Measurements from ENCODE around the gene DCC. TPM values are rescaled to one million over a fixed set of nuclear protein-coding genes. Genes with fewer than 3 reads are reported as not detected.

The DCC gene
- total RNA-seq, 2 donors from 2014 or later = not detected

DNA sequence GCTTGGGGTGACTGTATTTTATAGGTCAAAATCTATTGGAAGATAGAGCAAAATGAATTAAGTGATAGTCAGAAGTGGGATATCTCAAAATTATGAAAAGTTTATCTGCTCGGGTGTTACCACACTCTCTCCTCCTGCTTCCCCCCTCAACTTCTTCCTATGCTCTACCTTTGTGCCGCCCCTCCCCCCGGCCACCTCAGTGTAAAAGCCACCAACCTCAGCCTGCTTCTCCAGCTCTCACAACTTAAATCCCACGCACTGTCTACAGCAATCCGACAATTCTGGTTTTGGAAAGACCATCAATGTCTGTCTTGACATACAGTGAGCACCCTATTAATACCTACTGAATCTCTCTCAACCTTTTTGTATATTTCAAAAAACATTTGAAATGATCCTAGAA, 164.6 kb downstream of the DCC start:
- Mint-ChIP-seq H3K4me1 (no peaks in the 10 kb centered on the region), H3K27me3 (no peaks in the 10 kb centered on the region), H3K27ac (no peak overlapping the region), H3K36me3 (ENCODE audit: low read depth) (no peaks in the 10 kb centered on the region), H3K4me3 (no peak overlapping the region)
- ATAC-seq = no peak
- DNase-seq = no peak
- H3K9me3 ChIP-seq (ENCODE audit: control insufficient read depth, low read length, poor library complexity, severe bottlenecking) = no peaks in the 10 kb centered on the region

DNA sequence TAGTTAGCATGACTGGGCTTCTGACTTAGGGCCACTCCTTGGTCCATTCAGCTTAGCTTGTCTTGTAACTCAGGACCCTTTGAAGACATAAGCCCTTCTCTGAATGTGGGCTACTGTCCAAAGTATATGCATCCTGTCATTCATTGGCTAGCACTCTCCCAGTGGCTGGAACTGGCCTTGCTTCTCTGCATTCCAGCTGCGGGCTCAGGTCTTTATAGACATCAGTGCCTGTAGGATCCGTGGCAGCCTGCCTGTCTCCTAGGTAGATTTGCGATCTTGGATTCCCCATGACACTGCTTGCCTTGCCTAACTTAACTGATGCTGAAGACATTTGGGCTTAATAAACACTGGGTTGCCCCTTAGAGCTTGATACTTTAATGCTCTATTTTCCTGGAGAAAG, 170.1 kb downstream of the DCC start:
- Mint-ChIP-seq H3K27me3 (no peaks in the 10 kb centered on the region), H3K27ac (no peak overlapping the region), H3K36me3 (ENCODE audit: low read depth) (no peaks in the 10 kb centered on the region), H3K4me3 (no peak overlapping the region), H3K4me1 (no peaks in the 10 kb centered on the region)
- DNase-seq = no peak
- no peaks in the 10 kb centered on the region for H3K9me3 ChIP-seq (ENCODE audit: control insufficient read depth, low read length, poor library complexity, severe bottlenecking)
- no peak for ATAC-seq

DNA sequence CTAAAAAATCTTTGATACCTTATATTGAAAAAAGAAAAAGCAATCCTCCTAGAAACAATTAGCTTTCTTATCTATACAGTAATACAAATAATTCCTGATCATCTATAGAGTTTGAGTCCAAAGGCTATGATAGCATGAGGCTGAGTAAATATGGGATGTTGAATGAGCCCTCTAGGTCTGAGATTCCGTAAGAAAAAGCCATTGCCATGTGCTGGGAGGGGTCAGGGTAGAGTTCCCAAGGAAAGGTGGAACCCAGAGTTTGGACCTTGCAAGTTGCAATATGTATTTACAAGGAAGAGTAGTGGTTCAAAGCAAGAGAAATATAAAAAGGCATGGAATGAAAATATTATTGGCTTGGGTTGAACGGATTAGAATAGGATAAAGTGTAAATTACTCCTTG, 178.1 kb downstream of the DCC start:
- Mint-ChIP-seq H3K4me3 (no peak overlapping the region), H3K27ac (no peak overlapping the region), H3K4me1 (no peaks in the 10 kb centered on the region), H3K27me3 (no peaks in the 10 kb centered on the region), H3K36me3 (ENCODE audit: low read depth) (no peaks in the 10 kb centered on the region)
- ATAC-seq = no peak
- DNase-seq = no peak
- H3K9me3 ChIP-seq (ENCODE audit: control insufficient read depth, low read length, poor library complexity, severe bottlenecking) = no peaks in the 10 kb centered on the region

DNA sequence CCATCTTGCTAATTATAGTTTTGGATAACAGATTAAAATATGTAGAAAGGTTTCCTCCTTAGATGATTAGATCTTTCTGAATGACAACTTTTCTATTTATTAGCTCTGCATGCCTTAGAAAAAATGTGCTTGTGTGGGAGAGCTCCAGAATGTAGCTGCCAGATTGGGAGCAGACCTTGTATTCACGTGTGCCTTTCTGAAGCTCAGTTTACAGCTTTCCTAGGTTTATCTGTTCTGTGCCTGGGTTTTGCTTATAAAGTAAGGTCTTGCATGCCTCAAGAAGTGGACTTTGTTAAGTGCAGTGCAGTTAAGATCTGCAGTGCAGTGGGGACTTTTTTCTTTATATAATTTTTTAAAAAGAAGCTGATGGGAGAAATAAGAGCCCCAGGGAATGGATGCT, 179.0 kb downstream of the DCC start:
- H3K36me3 Mint-ChIP-seq (ENCODE audit: low read depth) = no peaks in the 10 kb centered on the region
- DNase-seq (no peak), ATAC-seq (no peak)
- no peaks in the 10 kb centered on the region for H3K9me3 ChIP-seq (ENCODE audit: control insufficient read depth, low read length, poor library complexity, severe bottlenecking)
- H3K27ac Mint-ChIP-seq = no peak overlapping the region
- H3K4me1 Mint-ChIP-seq = no peaks in the 10 kb centered on the region
- H3K27me3 Mint-ChIP-seq = no peaks in the 10 kb centered on the region
- H3K4me3 Mint-ChIP-seq = no peak overlapping the region

DNA sequence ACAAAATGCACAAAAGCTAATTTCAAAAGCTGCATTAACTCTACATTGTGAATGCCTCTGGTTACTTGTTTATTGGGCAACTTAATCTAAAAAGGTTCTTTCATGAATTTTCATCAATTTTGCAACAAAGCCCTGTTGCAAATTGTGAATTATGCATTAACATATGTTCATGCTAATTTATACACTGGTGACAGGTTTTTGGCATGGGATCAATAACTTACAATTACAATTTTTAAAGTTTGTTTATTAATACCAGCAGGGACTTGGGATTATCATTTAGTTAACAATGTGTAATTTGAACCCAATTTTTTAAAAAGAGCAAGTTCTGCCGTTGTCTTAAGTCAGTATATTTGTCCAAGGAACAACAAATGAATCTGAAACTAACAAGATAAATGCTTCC, 183.6 kb downstream of the DCC start:
- no peak for DNase-seq
- no peak for ATAC-seq
- no peaks in the 10 kb centered on the region for H3K36me3 Mint-ChIP-seq (ENCODE audit: low read depth)
- no peaks in the 10 kb centered on the region for H3K9me3 ChIP-seq (ENCODE audit: control insufficient read depth, low read length, poor library complexity, severe bottlenecking)
- H3K27me3 Mint-ChIP-seq = no peaks in the 10 kb centered on the region
- H3K27ac Mint-ChIP-seq = no peak overlapping the region
- no peak overlapping the region for H3K4me3 Mint-ChIP-seq
- H3K4me1 Mint-ChIP-seq = no peaks in the 10 kb centered on the region

DNA sequence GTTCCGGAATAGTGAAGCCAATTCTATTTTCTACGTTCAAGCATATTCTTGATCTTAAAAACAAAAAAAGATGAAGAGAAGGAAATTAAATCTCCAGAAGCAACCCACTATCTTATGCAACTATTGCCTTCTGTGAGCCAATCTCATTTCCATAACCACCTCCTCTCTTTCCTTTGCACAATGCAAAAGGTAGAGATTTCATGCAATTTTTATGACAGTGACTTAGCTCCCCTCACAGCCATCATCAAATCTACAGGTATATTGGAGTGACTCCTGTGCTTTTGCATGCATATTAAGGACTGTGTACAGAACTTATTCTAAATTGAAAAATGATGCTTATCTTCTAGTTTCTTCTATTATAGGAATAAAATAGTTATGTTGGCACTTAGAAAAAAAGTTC, 191.8 kb downstream of the DCC start:
- DNase-seq (no peak), ATAC-seq (no peak)
- H3K9me3 ChIP-seq (ENCODE audit: control insufficient read depth, low read length, poor library complexity, severe bottlenecking) = no peaks in the 10 kb centered on the region
- H3K4me3 Mint-ChIP-seq = no peak overlapping the region
- H3K36me3 Mint-ChIP-seq (ENCODE audit: low read depth) = no peaks in the 10 kb centered on the region
- no peaks in the 10 kb centered on the region for H3K27me3 Mint-ChIP-seq
- H3K27ac Mint-ChIP-seq = no peak overlapping the region
- no peaks in the 10 kb centered on the region for H3K4me1 Mint-ChIP-seq

DNA sequence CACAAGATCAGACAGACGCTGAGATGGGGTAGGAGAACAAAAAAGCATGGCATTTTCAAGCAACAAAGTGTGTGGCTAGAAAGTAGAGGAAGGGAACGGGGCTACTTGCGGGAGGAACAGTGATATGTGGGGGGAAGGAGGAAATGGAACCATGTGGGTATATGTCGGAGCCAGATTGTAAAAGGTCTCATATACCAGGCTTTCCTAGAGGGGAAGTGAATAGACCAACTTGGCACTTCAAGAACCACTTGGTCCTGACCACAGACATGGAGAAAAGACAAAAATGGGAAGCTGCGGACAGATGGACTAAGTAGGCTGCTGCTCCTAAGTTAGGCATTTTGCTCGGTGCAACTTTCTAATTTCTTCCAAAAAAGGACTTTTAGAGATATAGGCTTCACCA, 196.0 kb downstream of the DCC start:
- Mint-ChIP-seq H3K27me3 (no peaks in the 10 kb centered on the region), H3K36me3 (ENCODE audit: low read depth) (no peaks in the 10 kb centered on the region), H3K4me1 (no peaks in the 10 kb centered on the region), H3K4me3 (no peak overlapping the region), H3K27ac (no peak overlapping the region)
- no peaks in the 10 kb centered on the region for H3K9me3 ChIP-seq (ENCODE audit: control insufficient read depth, low read length, poor library complexity, severe bottlenecking)
- no peak for DNase-seq
- ATAC-seq = no peak

DNA sequence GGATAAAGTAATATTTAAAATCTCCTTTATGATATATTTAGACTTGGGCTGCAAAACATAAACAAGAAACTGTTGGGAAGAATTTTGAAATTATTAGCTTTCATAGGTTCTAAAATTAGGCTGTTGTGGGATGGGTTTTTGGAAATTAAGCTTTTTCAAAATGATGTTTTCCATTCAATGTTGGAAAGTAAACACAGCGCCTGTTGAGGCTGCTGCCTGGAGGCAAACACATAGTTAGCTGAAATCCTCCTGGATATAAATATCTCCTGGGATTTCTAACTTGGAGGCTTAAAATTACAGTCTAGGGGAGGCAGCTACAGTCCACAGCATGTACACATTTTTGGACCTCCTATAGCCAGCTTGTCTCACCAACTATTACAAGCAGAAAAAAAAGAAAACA, 197.3 kb downstream of the DCC start:
- Mint-ChIP-seq H3K36me3 (ENCODE audit: low read depth) (no peaks in the 10 kb centered on the region), H3K4me3 (no peak overlapping the region), H3K27ac (no peak overlapping the region), H3K27me3 (no peaks in the 10 kb centered on the region), H3K4me1 (no peaks in the 10 kb centered on the region)
- DNase-seq = no peak
- ATAC-seq = no peak
- no peaks in the 10 kb centered on the region for H3K9me3 ChIP-seq (ENCODE audit: control insufficient read depth, low read length, poor library complexity, severe bottlenecking)

DNA sequence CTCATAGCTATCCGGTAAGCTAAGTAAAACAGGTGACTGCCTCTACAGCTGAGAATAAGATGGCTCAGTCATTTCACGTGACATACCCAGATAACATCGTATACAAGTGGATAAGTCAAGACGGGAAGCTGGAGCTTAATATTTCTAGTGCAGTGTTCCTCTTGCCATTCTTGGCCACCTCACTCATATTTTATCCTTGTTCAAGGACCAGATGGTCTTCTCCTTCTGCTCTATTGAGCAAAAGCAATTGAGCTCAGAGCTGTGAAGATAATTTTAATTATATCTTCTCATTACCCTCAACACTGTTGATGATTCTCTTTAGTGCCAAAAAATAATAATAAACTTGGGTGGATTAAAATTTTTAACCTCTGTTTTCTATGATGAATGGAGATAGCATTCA, 201.1 kb downstream of the DCC start:
- DNase-seq = no peak
- H3K9me3 ChIP-seq (ENCODE audit: control insufficient read depth, low read length, poor library complexity, severe bottlenecking) = no peaks in the 10 kb centered on the region
- Mint-ChIP-seq H3K4me3 (no peak overlapping the region), H3K4me1 (no peaks in the 10 kb centered on the region), H3K27me3 (no peaks in the 10 kb centered on the region), H3K27ac (no peak overlapping the region), H3K36me3 (ENCODE audit: low read depth) (no peaks in the 10 kb centered on the region)
- no peak for ATAC-seq

DNA sequence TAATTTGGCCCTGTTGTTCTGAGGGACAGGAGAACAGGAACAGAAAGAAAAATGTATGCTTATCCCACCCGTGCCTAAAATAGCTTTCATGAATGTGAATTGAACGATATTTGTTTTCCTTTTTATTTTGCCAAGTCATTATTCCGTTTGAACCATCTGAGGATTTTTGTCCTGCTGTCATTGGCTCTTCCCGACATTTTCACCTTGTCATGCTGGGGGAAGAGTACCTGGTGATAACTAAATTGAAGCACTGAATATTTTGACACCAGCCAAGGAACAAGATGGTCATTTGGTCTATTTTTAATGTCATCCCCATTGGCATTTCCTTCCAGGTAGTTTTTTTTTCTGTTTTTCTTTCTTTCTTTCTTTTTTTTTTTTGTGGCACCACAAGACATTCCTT, 204.1 kb downstream of the DCC start:
- ATAC-seq = no peak

DNA sequence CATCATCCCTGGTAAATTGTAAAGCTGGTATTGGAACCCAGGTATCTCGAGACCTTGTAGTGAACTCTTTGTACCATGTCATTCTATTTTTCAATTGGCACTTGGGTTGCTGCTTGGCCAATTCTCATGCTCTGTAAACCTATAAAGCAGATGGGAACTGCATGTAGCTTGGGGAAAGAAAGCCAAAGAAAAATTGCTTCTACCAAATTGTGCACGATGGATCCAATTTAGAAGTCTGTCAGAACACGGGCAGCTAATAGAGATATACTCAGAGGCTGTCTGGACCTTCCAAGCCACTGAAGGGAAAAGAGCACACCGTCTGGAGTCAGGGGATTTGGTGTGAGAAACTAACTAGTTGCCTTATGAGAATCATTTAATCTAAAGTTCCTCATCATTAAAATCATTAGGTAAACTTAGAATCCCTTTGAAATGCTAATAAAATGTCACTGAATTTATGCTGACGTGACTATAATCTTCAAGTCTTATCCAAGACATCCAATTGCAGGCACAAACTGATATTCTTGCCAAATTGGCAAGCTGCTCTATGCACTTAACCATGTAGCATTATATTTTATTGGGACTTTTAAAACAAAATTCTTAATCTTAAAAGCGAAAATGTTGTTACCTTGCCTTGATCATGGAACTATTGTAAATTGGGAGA, 206.8 kb downstream of the DCC start:
- no peaks in the 10 kb centered on the region for H3K27me3 Mint-ChIP-seq
- H3K36me3 Mint-ChIP-seq (ENCODE audit: low read depth) = no peaks in the 10 kb centered on the region

More for the DNA sequence above, 204.1 kb downstream of the DCC start:
- no peak overlapping the region for H3K4me3 Mint-ChIP-seq
- no peaks in the 10 kb centered on the region for H3K36me3 Mint-ChIP-seq (ENCODE audit: low read depth)
- no peak overlapping the region for H3K27ac Mint-ChIP-seq
- H3K4me1 Mint-ChIP-seq = no peaks in the 10 kb centered on the region
- peaks cover 3% of the 10 kb centered on the region for H3K9me3 ChIP-seq (ENCODE audit: control insufficient read depth, low read length, poor library complexity, severe bottlenecking)
- H3K27me3 Mint-ChIP-seq = no peaks in the 10 kb centered on the region
- DNase-seq = no peak

DNA sequence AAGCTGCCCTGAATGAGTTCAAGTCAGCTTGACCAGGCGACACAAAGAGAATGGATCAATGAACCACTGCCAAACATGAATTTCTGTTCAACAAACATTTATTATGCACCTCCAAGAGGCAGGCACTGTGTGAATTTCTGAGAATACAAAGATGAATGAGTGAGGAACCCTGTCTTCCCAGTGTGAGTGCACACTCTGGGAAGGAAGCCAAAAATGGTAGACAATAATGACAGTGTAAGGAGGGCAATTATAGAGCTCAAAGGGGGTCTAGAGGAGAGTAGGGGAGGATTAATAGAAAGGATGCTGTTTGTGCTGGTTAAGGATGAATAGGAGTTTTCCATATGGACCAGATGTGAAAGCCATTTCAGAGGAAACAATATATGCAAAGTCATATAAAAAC, 213.4 kb downstream of the DCC start:
- no peaks in the 10 kb centered on the region for H3K9me3 ChIP-seq (ENCODE audit: control insufficient read depth, low read length, poor library complexity, severe bottlenecking)
- no peaks in the 10 kb centered on the region for H3K36me3 Mint-ChIP-seq (ENCODE audit: low read depth)
- no peak for ATAC-seq
- H3K4me3 Mint-ChIP-seq = no peak overlapping the region
- no peak overlapping the region for H3K27ac Mint-ChIP-seq
- DNase-seq = no peak
- no peaks in the 10 kb centered on the region for H3K4me1 Mint-ChIP-seq
- H3K27me3 Mint-ChIP-seq = no peaks in the 10 kb centered on the region

More for the DNA sequence above, 206.8 kb downstream of the DCC start:
- Mint-ChIP-seq H3K27ac (no peak overlapping the region), H3K4me3 (no peak overlapping the region), H3K4me1 (no peaks in the 10 kb centered on the region)
- ATAC-seq (no peak), DNase-seq (no peak)
- H3K9me3 ChIP-seq (ENCODE audit: control insufficient read depth, low read length, poor library complexity, severe bottlenecking) = peaks cover 3% of the 10 kb centered on the region

DNA sequence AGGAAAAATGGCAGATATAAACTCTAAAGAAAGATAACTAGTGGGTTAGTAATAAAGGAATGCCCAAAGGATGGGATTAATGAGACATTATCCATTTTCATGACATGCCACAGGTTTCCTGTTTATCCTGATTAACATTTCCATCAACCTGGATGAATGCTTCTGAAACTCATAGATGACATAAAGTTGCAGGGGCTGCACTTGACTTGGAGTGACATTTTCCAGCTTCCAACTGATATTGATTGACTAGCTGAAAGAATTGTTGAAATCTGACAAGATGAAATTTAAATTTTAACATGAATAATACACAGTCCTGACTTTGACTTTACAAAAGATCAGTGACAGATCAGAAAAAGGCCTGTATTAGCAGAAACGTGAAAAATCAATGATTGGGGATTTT, 214.2 kb downstream of the DCC start:
- Mint-ChIP-seq H3K27me3 (no peaks in the 10 kb centered on the region), H3K36me3 (ENCODE audit: low read depth) (no peaks in the 10 kb centered on the region), H3K4me3 (no peak overlapping the region), H3K27ac (no peak overlapping the region), H3K4me1 (no peaks in the 10 kb centered on the region)
- H3K9me3 ChIP-seq (ENCODE audit: control insufficient read depth, low read length, poor library complexity, severe bottlenecking) = no peaks in the 10 kb centered on the region
- DNase-seq (no peak), ATAC-seq (no peak)

DNA sequence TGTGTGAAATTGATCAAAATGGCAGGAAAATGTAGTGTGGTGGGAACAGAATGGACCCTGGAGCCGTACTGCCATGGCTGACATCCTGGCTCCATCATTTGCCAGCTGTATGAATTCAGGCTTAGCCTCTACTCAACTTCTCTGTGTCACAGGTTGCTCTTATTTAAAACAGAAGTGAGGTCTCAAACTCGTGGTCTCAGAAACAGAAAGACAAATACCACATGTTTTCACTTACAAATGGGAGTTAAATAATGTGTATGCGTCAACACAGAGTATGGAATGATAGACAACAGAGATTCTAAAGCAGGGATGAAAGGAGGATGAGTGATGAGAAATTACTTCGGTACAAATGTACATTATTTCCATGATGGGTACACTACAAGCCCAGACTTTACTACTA, 227.4 kb downstream of the DCC start:
- Mint-ChIP-seq H3K36me3 (ENCODE audit: low read depth) (no peaks in the 10 kb centered on the region), H3K4me1 (no peaks in the 10 kb centered on the region), H3K4me3 (no peak overlapping the region), H3K27ac (no peak overlapping the region), H3K27me3 (no peaks in the 10 kb centered on the region)
- no peaks in the 10 kb centered on the region for H3K9me3 ChIP-seq (ENCODE audit: control insufficient read depth, low read length, poor library complexity, severe bottlenecking)
- ATAC-seq (no peak), DNase-seq (no peak)
